Astrocyte of the hippocampus (primary cell): ENCODE measurements around the gene OR14J1.
"Not testable (repeated sequence)": the region's sequence is repeated elsewhere in the genome, so short reads cannot be mapped to it uniquely, and the experiment has no call there.

ENCODE experiments used
- DNase-seq: peaks from one replicate; pipeline ENCODE4 v3.0.0; 2011; ENCODE audit warnings: low read depth, low spot score

Gene OR14J1

GRCh38 chr6:29301316-29301715 lies at the start of gene OR14J1:
Gene OR14J1 (plus strand): TSS chr6:29301701. CDS start chr6:29306690, 4,989 bp downstream.
- DNase-seq = no peak

- no peak for DNase-seq
Measured at GRCh38 chr6:29251736-29252135, 49.8 kb upstream of the OR14J1 start.

- no peak for DNase-seq
Measured at GRCh38 chr6:29255530-29255929, 46.0 kb upstream of the OR14J1 start.

GRCh38 chr6:29259721-29260120 lies 41.8 kb upstream of the OR14J1 start:
- no peak for DNase-seq

GRCh38 chr6:29263001-29263400 lies 38.5 kb upstream of the OR14J1 start:
- DNase-seq = no peak

- DNase-seq = peak; percentile 1
Measured at GRCh38 chr6:29294499-29294914, 7.0 kb upstream of the OR14J1 start.

- DNase-seq = no peak
Measured at GRCh38 chr6:29295181-29295585, 6.3 kb upstream of the OR14J1 start.

- no peak for DNase-seq
Measured at GRCh38 chr6:29295623-29296022, 5.9 kb upstream of the OR14J1 start.

GRCh38 chr6:29319931-29320330 lies 18.4 kb downstream of the OR14J1 start:
- no peak for DNase-seq

- DNase-seq = not testable (repeated sequence)
Measured at GRCh38 chr6:29323332-29323731, 21.8 kb downstream of the OR14J1 start.

GRCh38 chr6:29325777-29326176 lies 24.3 kb downstream of the OR14J1 start:
- no peak for DNase-seq

- no peak for DNase-seq
Measured at GRCh38 chr6:29332676-29333075, 31.2 kb downstream of the OR14J1 start.

- DNase-seq = no peak
Measured at GRCh38 chr6:29336269-29336668, 34.8 kb downstream of the OR14J1 start.

- DNase-seq = no peak
Measured at GRCh38 chr6:29345380-29345779, 43.9 kb downstream of the OR14J1 start.

GRCh38 chr6:29349348-29349747 lies 47.8 kb downstream of the OR14J1 start:
- not testable (repeated sequence) for DNase-seq

GRCh38 chr6:29354980-29355379 lies 53.5 kb downstream of the OR14J1 start:
- DNase-seq = no peak

GRCh38 chr6:29355603-29356002 lies 54.1 kb downstream of the OR14J1 start:
- no peak for DNase-seq
